GM15510 (cell line): Measurements from ENCODE around the gene NTNG2.

Source experiments
- POLR2A ChIP-seq: IDR thresholded peaks from 3 replicates; pipeline ENCODE4 v1.6.1; 2011; ENCODE audit warnings: borderline replicate concordance; ENCODE audit not compliant: insufficient read length; ENCODE audit errors: extremely low read depth

The NTNG2 gene

DNA sequence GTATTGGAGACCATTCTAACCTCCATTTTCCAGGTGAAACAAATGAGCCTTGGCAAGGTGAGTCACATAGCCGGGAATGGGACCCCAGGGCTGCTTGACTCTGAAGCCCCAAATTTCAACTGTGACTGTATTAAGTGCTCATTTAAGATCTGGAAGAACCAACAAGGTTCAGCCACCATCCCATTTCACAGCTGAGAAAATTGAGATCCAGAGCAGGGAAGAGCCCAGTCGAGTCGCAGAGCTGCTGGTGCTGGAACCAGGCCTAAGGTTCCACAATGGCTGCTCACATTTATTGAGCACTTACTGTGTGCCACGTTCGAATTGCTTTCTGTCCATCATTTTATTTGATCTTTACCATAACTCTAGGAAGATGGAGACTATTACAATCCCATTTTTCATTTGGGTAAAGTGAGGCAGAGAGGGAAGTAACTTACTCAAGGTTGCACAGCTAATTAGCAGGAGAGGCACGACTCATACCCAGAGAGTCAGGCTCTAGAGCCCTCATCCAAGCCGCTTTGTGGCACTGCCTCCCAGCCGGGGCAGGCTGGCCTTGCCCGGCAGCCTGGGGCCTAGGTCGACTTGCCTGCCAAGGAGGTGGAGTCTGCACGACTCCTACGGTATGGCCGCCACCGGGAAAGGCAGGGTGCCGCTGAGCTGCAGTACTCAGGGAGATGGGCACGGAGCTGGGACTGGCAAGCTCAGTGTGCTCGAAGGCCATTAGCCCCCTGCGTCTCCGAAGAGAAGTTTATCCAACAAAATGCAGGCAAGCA lies 4.3 kb upstream of the NTNG2 start:
- no peak for TF ChIP-seq POLR2A

DNA sequence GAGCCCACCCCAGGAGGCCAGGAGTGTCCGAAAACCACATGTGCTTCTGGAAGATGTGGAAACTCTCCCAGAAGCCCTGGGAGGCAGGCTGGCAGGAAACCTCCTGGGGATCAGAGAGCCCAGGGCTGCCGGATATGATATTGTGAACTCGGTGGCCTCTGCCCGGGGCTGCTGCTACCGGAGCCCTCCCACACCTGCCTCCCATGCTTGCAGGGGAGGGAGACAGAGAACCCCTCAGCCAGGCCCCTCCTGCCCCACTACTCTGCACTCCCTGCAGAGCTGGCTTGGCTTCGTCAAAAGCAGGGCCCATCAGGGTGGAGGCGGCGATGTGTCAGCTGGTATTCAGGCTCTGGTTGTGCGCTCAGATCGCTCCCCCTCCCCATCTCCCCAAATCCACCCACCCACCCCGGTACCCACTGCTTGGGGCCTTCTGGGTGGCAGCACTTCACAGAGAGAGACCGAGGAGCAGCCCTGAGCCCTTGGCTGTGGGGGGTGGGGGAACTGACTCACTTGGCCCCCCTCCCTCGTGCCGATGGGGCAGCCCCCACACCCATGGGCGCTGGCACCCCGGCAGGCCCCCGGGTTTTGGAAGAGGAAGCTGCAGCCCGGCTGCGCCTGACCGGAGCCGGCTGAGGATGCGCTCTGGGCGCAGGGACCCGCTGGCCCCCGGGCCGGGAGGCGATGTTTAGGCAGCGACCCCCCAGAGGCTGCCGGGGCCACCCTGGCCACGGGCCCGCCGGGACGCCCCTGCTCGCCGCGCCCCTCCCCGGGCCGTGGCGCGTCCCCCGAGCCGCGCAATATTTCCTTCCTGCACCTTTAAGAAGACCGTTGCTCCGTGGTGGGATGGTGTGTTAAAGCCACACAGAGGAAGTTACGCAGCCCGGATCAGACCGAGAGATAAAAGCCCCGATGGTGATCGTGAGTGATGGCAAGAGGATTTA lies 786 bp upstream of the NTNG2 start:
- no peak for TF ChIP-seq POLR2A

GRCh38 chr9:132162764-132163456 lies 1.1 kb downstream of the NTNG2 start:
- TF ChIP-seq POLR2A = no peak

DNA sequence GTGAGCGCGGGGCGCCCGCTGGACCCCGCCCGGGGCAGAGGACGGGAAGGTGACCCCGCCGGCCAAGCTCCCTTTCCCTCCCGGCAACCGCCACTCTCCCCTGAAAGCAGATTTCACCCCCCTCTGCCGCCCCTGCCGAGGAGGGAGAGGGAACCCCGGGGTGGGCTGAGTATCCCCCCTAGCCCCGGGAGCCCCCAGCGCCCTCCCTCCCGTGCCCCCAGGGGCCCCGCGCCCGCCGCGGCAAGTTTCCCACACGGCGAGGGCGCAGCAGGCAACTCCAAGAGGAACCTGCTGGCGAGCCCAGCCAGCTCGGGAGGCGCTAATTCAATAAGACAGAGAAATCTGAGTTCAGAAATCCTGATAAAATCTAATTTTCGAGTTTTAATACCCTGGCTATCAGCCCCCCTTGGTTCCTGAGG lies 1.6 kb downstream of the NTNG2 start:
- no peak for TF ChIP-seq POLR2A

- TF ChIP-seq POLR2A = no peak
Measured at GRCh38 chr9:132163876-132164603, 2.2 kb downstream of the NTNG2 start.

DNA sequence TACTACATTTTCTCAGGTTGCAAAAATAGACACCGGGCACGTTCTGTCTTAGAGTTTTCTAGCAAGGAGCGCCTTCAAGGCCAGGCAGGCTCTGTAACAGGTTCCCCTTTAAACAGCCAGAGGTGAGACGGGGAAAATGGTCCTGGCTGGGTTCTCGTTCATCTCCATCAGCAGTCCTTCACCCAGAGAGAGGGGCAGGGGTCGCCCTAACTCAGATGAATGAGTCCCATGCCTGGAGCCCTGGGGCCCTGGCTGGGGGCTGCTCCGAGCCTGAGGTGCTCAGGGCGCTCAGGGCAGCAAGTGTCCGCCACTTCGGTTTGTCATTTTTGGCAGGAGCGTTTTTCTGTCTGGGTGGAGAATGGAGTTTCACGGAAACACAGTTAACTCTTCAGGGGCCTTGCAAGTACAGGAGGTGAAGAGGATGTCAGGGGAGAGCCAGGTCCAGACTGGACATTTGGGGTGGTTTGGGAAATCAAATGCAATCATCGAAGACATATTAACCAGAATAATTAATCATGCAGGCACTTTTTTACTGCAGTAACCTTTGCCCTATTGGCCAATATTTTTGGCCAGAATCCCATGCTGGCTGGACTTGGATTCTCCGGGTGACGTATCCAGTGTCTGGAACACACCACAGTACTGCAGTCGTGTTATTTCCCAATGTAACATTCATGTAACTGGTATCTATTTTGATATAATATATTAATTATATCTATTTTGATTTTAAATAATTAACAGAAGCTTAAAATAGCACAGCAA lies 2.9 kb downstream of the NTNG2 start:
- no peak for TF ChIP-seq POLR2A

GRCh38 chr9:132166599-132166998 lies 4.7 kb downstream of the NTNG2 start:
- TF ChIP-seq POLR2A = no peak

GRCh38 chr9:132167192-132167591 lies 5.3 kb downstream of the NTNG2 start:
- no peak for TF ChIP-seq POLR2A

DNA sequence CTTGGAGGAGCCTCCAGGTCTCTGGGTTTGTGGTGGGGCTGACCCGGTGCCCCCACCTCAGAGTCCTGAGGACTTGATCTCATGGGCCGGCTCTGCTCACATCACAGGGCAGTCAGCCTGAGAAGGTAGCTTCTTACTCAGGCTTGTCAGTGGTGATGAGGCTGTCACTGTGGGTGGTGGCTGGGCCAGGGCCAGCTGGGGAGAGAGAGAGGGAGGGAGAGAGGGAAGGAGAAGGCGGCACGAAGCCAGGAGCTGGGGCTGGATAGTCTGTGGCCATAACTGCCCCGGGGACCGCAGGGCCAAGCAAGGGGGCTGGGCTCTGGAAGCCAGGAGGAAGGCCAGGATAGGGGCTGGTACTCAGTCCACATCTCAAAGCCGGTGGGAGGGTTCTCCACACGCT lies 6.5 kb downstream of the NTNG2 start:
- no peak for TF ChIP-seq POLR2A

DNA sequence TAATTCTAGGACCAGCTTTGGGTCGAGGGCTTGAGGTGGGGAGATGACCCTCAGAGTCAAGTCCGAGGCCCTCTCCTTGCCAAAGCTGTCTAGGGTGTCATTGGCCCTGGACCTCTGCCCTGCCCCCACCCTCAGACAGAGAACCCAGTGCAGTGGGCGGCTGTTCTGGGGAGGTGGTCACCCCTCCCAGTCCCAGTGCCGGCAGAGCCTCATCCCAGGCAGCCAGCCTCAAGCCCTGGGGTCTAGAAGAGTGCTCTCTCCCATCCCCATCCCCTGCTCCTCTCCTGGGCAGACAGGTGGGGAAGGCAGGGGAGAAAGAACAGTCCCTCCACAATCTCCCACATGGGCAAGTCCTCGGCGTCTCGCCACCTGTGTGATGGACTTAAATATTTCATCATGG lies 7.0 kb downstream of the NTNG2 start:
- no peak for TF ChIP-seq POLR2A

DNA sequence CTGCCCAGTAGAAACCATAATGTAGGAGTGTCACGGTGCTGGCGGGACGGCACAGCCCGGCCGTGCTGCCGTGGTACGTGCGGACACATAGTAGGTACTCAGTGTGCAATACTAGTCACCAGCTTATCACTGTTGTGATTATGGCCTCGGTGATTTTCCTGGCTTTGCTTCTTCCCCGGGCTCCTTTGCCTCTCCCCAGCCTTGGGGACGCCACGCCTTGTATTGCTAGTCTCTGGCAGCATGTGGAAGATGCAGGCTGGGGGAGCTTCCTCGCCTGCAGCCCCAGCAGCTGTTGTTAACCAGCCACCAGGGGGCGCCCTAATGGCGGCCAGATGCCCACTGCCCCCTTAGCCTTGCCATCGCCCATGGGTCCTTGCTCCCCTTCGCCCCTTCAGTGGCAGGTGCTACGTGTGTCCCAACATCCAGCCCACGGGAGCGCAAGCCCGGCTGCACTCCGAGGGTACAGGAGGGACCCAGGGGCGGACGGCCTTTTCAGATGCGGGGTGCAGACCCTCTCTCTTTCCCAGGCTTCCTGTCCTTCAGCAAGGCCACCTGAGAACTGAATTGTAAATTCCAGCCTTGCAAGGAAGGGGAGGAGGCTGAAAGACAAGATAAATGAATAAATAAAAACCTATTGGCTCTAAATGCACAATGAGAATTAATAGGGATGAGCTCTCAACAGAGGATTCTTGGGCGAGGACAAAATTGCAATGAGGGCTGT lies 8.0 kb downstream of the NTNG2 start:
- TF ChIP-seq POLR2A = no peak

DNA sequence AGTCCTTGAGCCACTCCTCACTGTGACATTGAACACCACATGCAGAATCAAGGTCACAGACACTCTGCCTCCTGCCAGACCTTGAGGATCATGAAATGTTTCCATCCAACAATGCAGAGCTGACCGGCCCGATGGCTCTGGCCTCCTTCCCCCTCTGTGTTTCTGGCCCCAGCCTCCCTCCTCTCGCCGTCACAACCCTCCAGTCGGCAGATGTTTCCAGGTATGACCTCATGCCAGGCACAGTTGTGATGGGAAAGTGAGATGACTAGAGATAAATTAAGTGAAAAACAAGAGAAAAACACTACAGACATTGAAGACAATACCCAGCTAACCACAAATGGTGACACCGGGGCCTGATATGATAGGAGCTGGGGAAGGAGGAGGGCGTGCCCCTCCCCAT lies 9.8 kb downstream of the NTNG2 start:
- no peak for TF ChIP-seq POLR2A

GRCh38 chr9:132172185-132172584 lies 10.3 kb downstream of the NTNG2 start:
- no peak for TF ChIP-seq POLR2A
